ENCODE measurements around the gene SLIT3.

SLIT3 gene

DNA sequence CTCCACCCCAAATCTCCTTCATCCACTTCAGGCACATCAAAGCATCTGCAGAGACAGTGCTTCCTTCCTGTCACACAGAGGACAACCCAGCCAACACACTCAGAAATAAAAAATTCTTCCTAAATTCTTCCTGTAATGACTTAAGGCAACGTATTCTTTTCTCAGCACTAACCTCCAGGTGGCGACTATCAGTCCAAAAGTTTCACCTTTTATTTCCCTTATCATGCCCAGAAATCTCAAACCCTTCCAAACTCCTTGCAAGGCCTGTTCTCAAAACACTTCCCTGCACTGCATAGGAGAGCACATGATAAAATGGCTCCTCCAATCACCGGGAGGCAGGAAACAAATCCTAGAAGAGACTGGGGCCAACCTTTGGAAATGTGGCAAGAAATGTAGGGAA lies 35.1 kb downstream of the SLIT3 start:
- DNase-seq (ENCODE audit: low read depth) = no peak

DNA sequence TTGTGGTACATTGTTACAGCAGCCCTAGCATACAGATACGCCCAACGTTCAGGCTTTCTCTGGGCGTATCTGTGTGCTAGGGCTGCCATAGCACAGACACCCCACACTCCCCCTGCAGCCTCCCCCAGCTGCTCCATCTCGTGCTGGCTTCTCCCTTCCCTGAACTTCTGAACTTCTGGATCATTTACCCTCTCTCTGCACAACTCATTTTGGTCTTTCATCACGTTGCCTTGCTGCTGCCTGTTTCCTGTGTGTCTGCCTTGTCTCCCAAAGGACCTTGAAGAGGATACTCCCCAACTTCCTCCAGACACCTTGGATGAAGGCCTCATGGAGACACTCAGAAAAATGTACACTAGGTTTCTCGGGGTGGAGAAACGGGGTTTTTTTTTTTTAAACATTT lies 37.3 kb downstream of the SLIT3 start:
- no peak for DNase-seq (ENCODE audit: low read depth)

DNA sequence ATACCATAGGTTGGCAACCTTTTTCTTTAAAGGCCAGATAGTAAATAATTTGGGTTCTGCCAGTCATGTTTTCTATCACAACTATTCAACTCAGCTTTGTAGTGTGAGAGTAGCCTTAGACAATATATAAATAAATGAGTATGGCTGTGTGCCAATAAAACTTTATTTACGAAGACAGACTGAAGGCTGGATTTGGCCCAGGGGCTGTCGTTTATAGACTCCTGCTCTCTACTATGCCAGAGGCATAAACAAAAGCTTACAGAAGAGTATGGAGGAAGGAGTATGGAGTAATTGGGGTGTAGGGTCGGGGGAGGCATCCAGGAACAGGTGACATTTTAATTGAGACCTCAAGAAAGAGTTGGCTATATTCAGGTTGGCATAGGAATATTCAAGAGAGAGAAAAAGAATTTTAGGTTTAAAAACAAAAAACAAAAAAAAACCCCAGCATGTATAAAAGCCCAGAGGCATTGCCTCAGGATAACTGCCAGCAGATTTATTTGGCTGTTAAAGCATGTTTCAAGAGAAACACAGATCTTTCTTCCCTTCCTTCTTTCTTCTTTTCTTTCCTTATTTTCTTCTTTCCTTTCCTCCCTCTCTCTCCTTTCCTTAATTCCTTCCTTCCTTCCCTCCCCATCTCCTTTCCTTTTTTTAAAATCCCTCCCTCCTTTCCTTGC lies 39.9 kb downstream of the SLIT3 start:
- no peak for DNase-seq (ENCODE audit: low read depth)

DNA sequence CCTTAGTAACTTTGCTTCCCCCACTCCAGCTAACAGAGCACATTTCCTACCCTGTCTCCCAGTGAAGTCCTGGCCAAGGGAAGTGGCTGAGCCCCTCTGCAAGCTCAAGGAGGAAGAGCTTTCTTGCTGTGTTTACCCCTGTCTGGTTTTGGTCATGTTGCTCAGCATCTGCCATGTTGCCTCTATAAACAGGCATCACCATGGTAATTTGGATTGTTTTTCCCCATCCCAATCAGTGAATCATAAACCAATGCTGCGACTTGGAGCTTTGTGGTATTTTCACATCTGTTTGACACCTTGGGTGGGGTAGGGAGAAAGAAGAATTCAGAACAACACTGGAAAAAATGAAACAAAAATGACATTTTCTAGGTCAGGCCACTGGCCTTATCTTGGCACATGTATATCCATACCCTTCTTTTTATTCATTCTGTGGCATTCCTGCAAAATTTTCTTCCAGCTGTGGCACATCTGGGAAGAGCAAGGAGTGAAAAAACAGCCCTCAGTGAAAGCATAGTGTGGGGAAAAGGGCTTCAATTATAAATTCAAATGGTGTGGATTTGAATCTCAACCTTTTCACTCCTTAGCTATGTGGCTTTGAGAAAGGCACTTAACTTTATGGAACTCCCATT lies 42.5 kb downstream of the SLIT3 start:
- no peak for DNase-seq (ENCODE audit: low read depth)

DNA sequence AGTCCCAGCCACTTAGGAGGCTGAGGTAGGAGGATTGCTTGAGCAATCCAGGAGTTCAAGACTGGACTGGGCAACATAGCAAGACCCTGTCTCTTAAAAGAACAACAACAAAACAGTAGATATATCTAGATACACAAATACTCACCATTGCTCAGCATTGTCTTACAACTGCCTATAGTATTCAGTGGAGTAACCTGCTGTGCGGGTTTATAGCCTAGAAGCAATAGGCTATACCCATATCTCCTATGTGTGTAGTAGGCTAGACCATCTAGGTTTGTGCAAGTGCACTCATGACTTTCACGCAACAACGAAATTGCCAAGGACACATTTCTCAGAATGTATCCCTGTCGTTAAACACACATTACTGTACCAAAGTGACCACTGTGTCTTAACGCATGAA lies 44.7 kb downstream of the SLIT3 start:
- DNase-seq (ENCODE audit: low read depth) = no peak

DNA sequence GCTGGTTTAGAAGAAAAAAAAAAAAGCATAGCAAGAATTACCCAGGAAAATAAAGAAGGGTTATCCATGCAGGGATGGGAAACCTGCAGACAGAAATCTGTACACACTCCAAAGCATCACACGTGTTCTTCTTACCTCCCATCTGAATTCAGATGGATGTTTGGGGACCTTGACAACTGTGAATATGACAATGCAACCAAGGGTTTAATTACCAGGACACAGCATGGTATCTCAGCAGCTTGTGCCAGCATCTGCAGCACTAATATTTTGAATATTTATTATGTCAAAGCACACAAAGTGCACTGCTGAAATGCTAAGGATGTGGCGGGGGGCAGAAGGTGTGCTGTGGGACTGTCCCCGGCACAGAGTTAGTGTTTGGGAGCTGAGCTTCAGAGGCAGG lies 47.9 kb downstream of the SLIT3 start:
- DNase-seq (ENCODE audit: low read depth) = no peak

DNA sequence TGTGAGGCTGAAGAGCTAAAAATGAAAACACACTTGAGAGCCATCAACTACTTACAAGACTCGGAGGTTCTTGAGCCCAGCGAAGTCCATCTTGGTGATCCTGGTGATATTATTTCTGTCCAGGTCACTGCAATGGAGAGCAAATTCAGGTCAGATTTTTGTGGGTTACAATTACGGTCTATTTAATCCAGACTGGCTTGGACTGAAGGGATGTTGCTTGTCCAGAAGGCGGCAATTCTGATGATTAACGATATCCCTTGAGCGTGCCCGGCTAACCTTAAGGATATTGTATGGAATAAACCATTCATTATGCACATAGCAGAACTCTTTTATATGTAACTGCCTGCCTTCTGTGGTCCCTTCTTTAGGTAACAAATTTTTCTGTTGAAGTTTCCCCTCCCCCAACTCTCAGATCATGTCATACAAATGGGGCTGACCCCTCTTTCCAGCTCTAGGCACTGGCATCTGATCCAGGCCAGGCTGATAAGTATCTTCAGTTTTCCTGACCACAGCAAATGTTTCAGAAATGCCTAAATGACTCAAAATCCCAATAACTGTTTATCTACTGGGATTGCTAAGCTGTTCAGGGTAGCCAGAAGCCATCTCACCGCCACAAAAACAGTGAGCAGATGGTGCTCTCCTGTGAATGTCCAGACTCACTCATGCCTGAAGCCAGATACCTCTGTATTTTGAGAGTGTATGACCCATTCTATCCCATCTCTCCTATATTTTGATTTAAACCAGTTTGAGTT lies 49.4 kb downstream of the SLIT3 start:
- no peak for DNase-seq (ENCODE audit: low read depth)

DNA sequence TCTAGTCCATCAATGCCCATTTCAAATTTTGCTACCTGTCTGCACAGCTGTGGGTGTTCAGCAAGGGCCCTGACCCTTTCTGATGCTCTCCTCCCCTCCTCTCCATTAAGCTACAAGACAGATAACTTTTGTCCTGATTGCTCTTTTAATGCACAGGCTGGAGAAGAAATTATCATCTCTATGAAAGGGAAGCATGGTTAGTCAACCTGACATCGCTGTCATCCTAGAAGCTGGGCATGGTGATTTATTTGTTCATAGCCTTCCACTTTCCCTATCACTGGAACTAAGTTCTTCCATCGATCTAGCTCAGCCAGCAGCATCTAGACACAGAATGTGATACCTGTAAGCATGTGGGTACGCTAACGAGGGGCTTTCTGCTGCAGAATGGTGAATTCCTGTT lies 50.1 kb downstream of the SLIT3 start:
- no peak for DNase-seq (ENCODE audit: low read depth)

DNA sequence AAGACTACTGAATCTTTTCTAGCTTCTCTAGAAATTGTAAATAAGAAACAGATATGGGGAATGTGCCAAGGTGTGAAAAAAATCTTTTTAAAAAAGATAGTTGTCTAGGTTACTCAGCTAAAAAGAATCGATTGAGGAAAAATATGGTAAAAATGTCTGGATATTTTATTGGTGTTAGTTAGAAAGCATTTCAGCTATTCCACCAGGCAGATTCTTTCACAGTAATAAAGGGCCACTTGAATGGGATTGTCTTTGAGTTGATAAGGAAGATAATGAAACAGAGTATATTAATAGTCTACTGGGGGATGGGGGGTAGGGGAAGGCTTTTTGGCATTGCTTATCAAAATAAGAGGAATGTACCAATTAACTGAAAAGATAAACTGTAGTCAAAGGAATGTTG lies 51.9 kb downstream of the SLIT3 start:
- no peak for DNase-seq (ENCODE audit: low read depth)

DNA sequence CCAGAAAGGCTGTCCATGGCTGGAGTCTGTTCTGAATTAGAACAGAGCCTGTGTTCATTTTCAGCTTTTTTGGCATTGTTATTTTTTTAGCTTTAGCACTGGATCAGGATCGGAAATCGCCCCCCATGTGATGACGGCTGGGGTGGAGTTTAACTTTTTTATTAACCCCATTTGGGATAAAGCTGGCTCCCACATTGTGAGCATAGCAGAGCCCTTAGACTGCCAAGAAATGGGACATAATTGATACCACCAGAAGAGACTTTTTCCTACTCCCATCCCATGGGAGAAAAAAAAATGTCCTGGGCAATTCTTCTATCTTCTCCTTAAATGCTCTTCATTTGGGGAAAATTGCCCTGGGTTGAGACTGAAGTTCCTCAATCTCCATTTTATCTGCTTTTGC lies 52.4 kb downstream of the SLIT3 start:
- no peak for DNase-seq (ENCODE audit: low read depth)

DNA sequence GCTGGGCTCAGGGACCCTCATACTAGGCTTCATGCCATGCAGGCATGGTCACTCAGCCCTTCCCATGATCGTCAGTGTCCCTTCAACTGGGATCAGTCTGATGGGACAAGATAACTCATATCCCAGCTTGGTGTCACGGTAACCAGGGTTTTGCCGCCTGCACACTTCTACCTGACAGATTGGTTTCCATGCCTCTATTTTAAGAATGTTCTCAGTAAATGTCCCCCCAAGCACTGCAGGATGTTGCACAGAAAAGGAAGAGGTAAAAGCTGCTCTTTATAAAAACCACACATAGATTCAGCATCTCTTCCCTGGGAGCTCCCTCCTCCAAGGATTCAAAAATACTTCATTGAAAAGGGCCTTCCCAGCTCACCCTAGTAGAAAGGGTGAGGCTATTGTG lies 56.1 kb downstream of the SLIT3 start:
- DNase-seq (ENCODE audit: low read depth) = no peak

DNA sequence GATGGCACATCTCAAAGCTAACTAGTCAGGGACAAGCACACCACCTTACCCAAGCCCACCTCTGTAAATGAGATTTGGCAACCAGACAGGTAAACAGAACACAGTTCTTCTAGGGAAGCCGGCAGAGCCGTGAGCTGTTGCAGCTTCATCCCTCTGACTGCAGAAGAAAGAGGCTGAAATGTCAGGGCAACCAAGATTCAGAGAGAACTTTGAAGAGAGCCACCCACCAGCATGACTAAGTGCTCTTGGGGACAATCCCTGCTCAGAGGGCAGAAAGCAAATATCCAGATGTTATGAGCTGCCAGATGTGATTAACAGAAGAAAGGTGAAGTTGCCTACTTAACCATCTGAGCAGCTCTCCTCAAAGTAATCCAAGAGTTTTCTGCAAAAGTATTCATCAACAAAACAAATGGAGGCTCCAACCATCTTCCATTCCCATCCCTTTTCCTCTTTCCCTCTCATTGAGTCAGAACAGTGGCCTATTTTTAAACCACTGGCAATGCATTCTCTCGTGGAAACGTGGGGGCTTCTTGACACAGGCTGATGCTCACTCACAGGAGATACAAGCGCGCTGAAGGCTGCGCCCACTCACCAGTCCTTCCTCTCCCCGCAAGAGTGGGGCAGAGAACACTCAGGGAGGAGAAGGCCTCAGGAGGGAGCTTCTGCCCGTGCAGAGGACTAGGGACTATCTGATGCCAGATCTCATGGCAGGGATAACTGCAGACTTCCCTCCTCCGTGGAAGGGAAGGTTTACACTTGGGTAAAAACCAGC lies 57.1 kb downstream of the SLIT3 start:
- DNase-seq (ENCODE audit: low read depth) = no peak

DNA sequence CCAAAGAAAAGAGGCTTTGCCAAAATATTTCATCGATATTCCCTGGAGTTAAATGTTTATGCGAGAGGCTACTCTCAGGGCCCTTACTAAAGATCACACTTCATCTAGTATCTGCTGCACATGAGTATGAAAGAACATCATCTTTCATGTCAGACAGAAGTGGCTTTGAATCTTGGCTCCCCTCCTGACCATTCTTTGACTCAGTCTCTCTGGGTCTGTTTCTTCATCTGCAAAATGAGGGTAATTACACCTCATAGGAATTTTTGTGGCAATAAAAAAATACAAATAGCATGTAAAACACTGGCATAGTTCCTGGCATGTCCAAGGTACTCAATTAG lies 58.1 kb downstream of the SLIT3 start:
- no peak for DNase-seq (ENCODE audit: low read depth)

DNA sequence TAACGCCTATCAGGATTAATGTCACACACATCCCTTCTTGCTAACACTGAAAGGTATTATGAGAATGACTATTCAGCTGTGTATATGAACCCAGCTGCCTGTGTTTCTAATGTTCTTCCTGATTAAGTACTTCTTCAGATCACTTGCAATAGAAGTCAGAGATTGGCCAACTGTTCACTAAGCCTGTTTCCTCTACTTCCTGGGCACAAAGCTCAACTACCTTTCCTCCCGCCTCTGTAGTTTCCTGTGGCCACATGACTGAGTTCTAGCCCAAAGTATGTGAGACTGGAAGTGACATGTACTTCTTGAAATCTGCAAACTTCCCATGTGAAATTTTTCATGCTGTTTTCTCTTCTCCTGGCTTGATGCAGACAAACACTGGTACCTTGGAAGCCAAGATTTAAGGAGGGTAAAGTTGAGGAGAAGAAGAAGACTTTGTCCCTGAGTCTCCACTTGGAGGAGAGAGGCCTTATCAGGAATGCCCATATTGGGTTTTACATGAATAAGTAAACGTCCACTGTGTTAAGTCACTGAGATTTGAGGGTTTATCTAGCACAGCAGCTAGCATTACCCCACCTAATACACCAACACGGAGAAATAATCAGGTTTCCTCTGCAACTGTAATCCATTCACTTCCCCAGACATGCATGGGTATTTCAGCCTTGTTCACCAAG lies 58.6 kb downstream of the SLIT3 start:
- DNase-seq (ENCODE audit: low read depth) = no peak

DNA sequence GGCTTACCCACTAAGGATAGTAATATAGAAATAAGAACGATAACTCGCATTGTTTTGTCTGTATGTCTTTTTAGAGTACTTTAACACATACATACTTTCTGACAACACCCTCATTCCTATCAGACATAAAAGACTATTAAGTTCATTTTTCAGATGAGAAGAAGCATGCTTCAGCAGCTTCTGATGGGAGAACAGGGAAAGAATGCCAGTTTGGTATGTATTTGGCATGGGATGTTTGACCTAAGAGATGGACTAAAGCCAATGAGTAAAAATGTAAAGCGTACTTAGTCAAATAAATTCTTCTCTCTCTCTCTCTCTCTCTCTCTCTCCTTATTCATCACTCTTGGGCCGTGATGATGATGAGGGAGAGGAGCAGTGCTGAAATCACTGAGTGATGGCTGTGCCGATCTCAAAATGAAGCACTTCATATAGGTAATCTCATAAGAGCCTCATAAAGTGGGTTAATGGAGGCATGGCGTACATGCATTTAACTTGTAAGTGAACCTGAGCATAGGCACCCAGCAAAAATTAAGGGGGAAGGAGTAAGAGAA lies 71.5 kb downstream of the SLIT3 start:
- no peak for DNase-seq (ENCODE audit: low read depth)

DNA sequence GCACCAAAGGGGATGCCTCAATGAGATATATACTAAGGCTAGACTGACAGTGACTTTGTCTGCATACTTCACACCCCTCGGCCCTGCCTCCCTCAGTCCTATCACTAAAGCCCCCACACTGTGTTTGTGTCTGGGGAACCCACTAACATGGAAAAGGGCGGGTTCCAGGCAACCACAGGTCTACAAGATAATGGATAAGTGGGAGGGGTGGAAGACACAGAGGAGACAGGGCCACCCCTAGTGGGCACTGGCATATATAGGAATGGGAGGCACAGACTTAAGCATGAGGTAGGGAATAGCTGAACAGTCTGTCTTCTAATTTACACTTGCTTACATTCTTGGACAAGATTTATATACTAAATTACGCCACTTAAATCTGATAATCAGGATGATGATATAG lies 74.0 kb downstream of the SLIT3 start:
- no peak for DNase-seq (ENCODE audit: low read depth)

DNA sequence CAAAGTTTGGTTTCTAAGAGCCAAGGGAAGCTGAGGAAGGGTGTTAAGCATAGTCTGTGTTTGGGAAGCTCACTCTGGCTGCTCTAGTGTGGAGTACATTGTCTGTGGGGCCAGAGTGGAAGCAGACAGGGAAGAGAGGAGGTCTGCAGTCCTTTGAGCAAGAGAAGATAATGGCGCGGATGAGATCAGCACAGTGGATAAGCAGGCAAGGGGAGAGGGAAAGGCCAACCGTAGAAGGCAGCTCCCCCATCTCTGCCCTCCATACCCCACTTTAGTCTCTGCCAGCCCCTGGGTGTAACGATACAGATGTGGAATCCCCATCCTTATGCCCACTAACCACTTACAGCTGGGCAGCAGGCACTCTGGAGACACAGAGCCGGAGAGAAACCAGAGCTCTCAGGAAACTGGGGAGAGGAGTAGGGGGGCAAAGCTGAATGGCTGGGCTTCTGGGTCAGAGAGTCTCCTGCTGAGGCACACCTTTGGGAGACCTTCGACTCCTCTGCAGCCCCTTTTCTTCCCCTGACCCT lies 75.0 kb downstream of the SLIT3 start:
- DNase-seq (ENCODE audit: low read depth) = no peak

DNA sequence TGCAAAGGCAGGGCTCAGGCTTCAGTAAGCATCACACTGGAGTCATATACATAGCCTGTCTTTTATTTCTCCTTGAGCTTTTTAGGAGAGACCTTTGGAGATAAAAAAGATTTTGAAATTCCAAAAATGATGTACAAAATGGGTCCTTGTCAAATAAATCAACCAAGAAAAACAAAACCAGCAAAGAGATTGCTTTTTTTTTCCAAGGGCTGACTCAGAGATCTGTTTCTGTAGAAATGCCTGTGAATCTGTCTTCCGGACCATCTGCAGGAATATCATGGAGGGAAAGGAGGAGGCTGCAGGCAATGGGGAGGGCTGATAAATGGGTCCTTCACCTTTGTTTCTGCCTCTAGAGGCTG lies 77.4 kb downstream of the SLIT3 start:
- DNase-seq (ENCODE audit: low read depth) = no peak

DNA sequence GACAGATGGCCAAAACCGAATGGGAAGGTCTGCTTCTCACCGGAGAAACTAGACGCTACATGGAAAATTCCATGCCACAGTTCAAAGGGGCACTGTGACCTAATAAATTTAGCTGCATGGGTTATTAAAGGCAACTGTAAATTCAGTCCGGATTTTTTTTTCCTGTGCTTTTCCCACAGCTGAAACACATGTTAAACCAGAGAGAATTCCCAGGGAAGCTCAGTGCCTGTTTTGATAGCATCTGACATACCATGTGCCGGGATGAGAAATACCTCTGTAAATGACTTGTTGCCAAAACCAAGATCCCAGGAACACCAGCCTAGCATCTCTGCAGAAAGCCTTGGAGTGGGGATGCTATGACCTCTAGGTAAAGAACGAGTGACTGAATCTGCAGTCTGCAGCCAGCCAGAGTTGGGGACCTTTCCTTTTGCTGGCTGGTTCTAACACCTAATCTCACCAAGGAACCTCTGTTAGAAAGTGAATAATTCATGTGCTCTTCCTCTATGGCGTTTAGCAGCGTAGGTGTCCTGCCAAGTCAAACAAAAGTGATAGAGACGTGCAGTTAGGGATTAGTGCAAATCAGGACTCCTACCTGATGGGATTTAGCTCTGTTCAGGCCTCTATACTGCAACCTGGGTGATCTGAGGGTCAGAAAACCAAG lies 77.9 kb downstream of the SLIT3 start:
- no peak for DNase-seq (ENCODE audit: low read depth)

DNA sequence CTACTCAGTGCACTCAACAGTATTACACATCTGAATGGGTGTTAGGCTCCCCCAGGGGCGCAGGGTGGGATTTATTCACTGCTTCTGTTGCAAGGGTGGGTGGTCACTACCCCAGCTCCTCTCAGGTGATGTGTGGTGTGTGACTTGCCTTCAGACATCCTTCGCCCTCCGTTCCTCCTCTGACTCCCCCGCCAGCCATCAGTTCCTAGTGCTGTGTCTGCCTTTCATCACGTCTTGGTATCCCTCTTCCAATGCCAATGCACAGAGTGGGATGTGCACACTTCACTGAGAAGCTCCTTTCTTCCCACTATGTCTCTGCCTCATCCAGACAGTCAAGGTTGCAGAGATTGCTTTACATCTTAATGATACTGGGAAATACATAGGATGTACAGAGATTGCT lies 79.4 kb downstream of the SLIT3 start:
- no peak for DNase-seq (ENCODE audit: low read depth)

DNA sequence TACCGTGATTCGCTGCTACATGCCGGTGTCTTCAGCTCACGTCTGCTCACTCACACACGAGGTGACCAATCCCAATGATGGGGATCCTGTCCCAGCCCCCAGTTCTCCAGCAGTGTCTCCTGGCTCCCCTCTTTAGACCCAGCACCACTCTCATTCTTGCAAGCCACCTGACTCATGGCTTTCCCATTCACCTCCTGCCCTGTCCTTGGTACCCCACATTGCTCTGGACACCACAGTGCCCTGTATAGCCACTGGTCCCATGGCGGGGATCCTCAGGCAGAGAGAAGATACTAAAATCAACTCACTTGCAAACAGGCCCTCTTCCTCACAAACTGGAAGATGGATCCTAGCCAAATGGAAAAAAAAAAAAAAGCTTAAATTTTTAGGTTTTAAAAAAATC lies 81.0 kb downstream of the SLIT3 start:
- DNase-seq (ENCODE audit: low read depth) = no peak
